Urothelium cell line (cell line): Measurements from ENCODE around the gene GUCY1B1.
A peak's percentile ranks its signal among the peaks of the same experiment; 100 is the strongest.
"Not testable (repeated sequence)": the region's sequence is repeated elsewhere in the genome, so short reads cannot be mapped to it uniquely, and the experiment has no call there.

Experiments used
- DNase-seq: peaks from one replicate; pipeline ENCODE4 v3.0.0; 2011; ENCODE audit warnings: low spot score, mixed read lengths
- FAIRE-seq: peaks from 2 replicates; lab custom pipeline; 2011; peaks lifted over from hg19 to GRCh38; lab: Jason Lieb, UNC

GUCY1B1 gene

GRCh38 chr4:155797581-155797980, 38.8 kb downstream of the GUCY1B1 start:
- not testable (repeated sequence) for FAIRE-seq, DNase-seq

GRCh38 chr4:155799116-155799793, 40.4 kb downstream of the GUCY1B1 start:
- FAIRE-seq (no peak), DNase-seq (no peak)

- no peak for FAIRE-seq
- no peak for DNase-seq
Measured at GRCh38 chr4:155799794-155800123, 40.9 kb downstream of the GUCY1B1 start.

- FAIRE-seq (no peak), DNase-seq (no peak)
Measured at GRCh38 chr4:155800685-155801343, 42.0 kb downstream of the GUCY1B1 start.

- DNase-seq: no peak
Measured at GRCh38 chr4:155802190-155802959, 43.6 kb downstream of the GUCY1B1 start.

GRCh38 chr4:155805016-155805415, 46.2 kb downstream of the GUCY1B1 start:
- FAIRE-seq: no peak

More at GRCh38 chr4:155802190-155802959, 43.6 kb downstream of the GUCY1B1 start:
- no peak for FAIRE-seq

GRCh38 chr4:155807021-155807420, 48.2 kb downstream of the GUCY1B1 start:
- FAIRE-seq (no peak), DNase-seq (no peak)

More at GRCh38 chr4:155805016-155805415, 46.2 kb downstream of the GUCY1B1 start:
- DNase-seq: no peak

GRCh38 chr4:155809835-155810234, 51.0 kb downstream of the GUCY1B1 start:
- FAIRE-seq (no peak), DNase-seq (peak; percentile 51)

- no peak for FAIRE-seq
- DNase-seq: no peak
Measured at GRCh38 chr4:155811083-155811482, 52.3 kb downstream of the GUCY1B1 start.

GRCh38 chr4:155818639-155819038, 59.8 kb downstream of the GUCY1B1 start:
- DNase-seq (no peak), FAIRE-seq (no peak)

GRCh38 chr4:155819066-155819465, 60.2 kb downstream of the GUCY1B1 start:
- FAIRE-seq: no peak
- DNase-seq: no peak

- DNase-seq (no peak), FAIRE-seq (no peak)
Measured at GRCh38 chr4:155820887-155821518, 62.2 kb downstream of the GUCY1B1 start.

- DNase-seq (no peak), FAIRE-seq (no peak)
Measured at GRCh38 chr4:155822572-155822971, 63.8 kb downstream of the GUCY1B1 start.

- DNase-seq (no peak), FAIRE-seq (no peak)
Measured at GRCh38 chr4:155828628-155829027, 69.8 kb downstream of the GUCY1B1 start.

- DNase-seq (no peak), FAIRE-seq (no peak)
Measured at GRCh38 chr4:155832664-155833063, 73.8 kb downstream of the GUCY1B1 start.

- DNase-seq (no peak), FAIRE-seq (no peak)
Measured at GRCh38 chr4:155837203-155837796, 78.5 kb downstream of the GUCY1B1 start.

GRCh38 chr4:155842080-155842479, 83.3 kb downstream of the GUCY1B1 start:
- no peak for FAIRE-seq
- no peak for DNase-seq

- no peak for FAIRE-seq
Measured at GRCh38 chr4:155846929-155847328, 88.1 kb downstream of the GUCY1B1 start.

GRCh38 chr4:155849042-155849441, 90.2 kb downstream of the GUCY1B1 start:
- FAIRE-seq (no peak), DNase-seq (no peak)

More at GRCh38 chr4:155846929-155847328, 88.1 kb downstream of the GUCY1B1 start:
- DNase-seq: no peak

- FAIRE-seq (no peak), DNase-seq (no peak)
Measured at GRCh38 chr4:155853189-155853588, 94.4 kb downstream of the GUCY1B1 start.
